Subcutaneous adipose tissue (tissue), 4 donors: ENCODE measurements around the gene GADL1. TPM values are rescaled to one million over a fixed set of nuclear protein-coding genes. Genes with fewer than 3 reads are reported as not detected.

Experiments
- CTCF ChIP-seq: fragments of 450-650 bp; IDR thresholded peaks from one replicate; pipeline ENCODE4 v1.5.1; 2016; ENCODE audit warnings: low read depth, mild to moderate bottlenecking, control low read depth, antibody characterized with exemption, moderate library complexity
- total RNA-seq, 4 donors: library from RNA; depleted of rRNA; stranded (reverse); fragments of >200 nt; gene quantifications; one replicate each; pipeline ENCODE4 v1.1.0, GENCODE V29; 2016

GADL1 gene
- total RNA-seq, 4 donors from 2014 or later = not detected

DNA sequence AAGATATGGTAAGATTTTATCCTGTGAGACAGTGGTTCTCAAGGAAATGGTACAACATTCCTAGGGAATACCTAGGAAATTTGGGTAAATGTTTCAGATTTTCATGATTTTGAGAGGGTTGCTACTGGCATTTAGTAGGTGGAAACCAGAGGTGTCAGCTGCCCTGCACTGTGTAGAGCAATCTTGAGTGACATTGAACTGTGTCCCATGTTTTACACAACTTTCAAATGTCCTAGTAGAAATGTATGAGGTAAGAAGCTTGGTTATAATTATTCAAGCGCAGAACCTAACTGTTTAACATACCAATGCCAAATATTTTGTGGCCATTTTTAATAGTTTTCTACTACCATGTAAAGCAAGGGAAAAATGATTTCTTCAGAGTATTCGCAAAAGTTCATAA lies 120.4 kb downstream of the GADL1 start:
- no peak for TF ChIP-seq CTCF

- no peak for TF ChIP-seq CTCF
Observed at GRCh38 chr3:30770387-30770786, 124.1 kb downstream of the GADL1 start.

DNA sequence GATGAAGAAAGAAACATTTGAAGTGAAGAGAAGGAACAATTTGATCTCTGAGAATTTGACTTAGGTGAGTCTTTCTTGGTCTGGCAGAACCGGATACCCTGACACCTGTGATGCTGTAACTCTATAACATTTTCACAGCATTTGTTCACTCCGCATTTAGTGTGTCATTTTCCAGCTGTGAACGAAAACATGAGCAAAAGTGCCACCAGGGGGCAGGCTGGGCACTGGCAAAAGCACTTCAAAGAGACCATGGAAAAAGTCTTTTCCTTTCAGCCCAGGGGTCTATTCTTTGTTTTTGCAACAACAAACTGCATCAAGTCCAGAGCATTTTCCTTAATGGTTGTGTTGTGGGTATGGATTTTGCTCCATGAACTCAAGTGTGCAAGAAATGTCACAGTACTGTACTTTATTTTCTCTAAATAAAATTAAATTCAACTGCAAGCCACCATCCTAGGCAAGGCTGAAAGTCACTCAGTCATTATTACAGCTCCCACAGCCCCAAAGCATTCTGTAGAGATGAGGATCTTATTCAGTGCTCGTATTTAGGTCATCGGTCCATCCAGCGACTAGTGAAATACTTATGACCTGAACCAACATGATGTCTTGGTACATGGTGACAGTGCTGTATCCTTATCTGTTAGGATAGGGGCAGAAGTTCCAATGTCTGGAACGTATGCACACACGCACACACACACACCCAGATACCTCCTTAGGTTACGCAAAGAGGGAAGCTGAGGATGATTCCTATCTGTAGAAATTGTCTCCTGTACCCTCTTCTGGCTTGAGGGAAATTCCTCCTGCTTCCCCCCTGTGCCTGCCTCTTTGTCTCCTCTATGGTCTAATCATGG lies 125.5 kb downstream of the GADL1 start:
- TF ChIP-seq CTCF = no peak

DNA sequence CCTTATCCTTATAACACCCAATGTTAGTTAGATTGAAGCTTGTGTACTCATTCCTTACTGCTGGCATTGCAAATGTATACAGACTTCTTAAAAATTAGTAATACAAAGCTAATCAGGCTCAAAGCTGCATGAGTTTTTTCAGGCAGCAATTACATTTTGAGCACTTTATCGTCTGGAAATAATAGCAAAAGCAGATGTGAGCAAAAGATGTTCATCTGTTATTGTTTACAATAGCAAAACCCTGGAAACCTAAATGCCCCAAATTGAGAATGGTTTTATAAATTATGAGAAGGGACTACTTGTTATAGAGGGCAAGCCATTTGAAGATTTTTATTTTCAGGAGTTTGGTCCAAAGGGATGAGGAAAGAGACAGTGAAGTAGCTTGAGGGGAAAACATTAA lies 126.4 kb downstream of the GADL1 start:
- no peak for TF ChIP-seq CTCF

GRCh38 chr3:30766522-30766921 lies 127.9 kb downstream of the GADL1 start:
- no peak for TF ChIP-seq CTCF

GRCh38 chr3:30764891-30765290 lies 129.6 kb downstream of the GADL1 start:
- no peak for TF ChIP-seq CTCF

GRCh38 chr3:30764281-30764680 lies 130.2 kb downstream of the GADL1 start:
- TF ChIP-seq CTCF = no peak
